Ishikawa (cell line): ENCODE measurements around the gene TFF1.

ENCODE experiments used
- CEBPB ChIP-seq: IDR thresholded peaks from 2 replicates; pipeline ENCODE4 v1.6.1; 2012
- CREB1 ChIP-seq: IDR thresholded peaks from 2 replicates; pipeline ENCODE4 v1.6.1; 2012; ENCODE audit warnings: low read depth
- EGR1 ChIP-seq: IDR thresholded peaks from 2 replicates; pipeline ENCODE4 v1.6.1; 2012
- EP300 ChIP-seq: IDR thresholded peaks from 2 replicates; pipeline ENCODE4 v1.6.1; 2012; ENCODE audit warnings: borderline replicate concordance
- FOXM1 ChIP-seq: IDR thresholded peaks from 2 replicates; pipeline ENCODE4 v1.6.1; 2012; ENCODE audit warnings: low read depth, borderline replicate concordance
- NFIC ChIP-seq: IDR thresholded peaks from 2 replicates; pipeline ENCODE4 v1.6.1; 2012
- RAD21 ChIP-seq: IDR thresholded peaks from 2 replicates; pipeline ENCODE4 v1.6.1; 2012; ENCODE audit warnings: low read depth
- TAF1 ChIP-seq: IDR thresholded peaks from 2 replicates; pipeline ENCODE4 v1.6.1; 2012; ENCODE audit warnings: low read depth, mild to moderate bottlenecking
- TCF12 ChIP-seq: IDR thresholded peaks from 2 replicates; pipeline ENCODE4 v1.6.1; 2012; ENCODE audit warnings: low read depth
- TEAD4 ChIP-seq: IDR thresholded peaks from 2 replicates; pipeline ENCODE4 v1.6.1; 2012
- YY1 ChIP-seq: IDR thresholded peaks from 2 replicates; pipeline ENCODE4 v1.6.1; 2012; ENCODE audit warnings: low read depth
- ZBTB7A ChIP-seq: IDR thresholded peaks from 2 replicates; pipeline ENCODE4 v1.6.1; 2012; ENCODE audit warnings: low read depth
- TF ChIP-seq, protein P1 (sequence below): IDR thresholded peaks from 2 replicates; pipeline ENCODE4 v1.6.1; 2012
- TF ChIP-seq, protein P2 (sequence below): IDR thresholded peaks from 2 replicates; pipeline ENCODE4 v1.6.1; 2012
- TF ChIP-seq, protein P3 (sequence below): IDR thresholded peaks from 2 replicates; pipeline ENCODE4 v1.6.1; 2012; ENCODE audit warnings: low read depth, mild to moderate bottlenecking

TFF1 gene

DNA sequence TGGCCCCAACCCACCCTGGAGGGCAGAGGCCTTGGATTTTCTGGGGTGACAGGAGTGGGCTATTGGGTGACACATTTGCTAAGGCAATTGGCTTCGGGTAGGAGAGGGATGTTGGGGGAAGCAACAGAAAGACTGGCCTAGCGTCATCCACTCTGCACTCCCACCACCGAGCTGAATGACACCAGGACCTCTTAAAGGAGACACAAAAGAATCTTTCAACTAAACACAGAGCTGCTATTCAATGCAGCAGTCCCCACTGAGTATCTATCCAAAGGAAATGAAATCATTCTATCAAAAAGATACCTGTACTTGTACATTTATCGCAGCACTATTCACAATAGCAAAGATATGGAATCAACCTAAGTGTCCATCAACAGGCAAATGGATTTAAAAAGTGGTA is 21.7 kb downstream of the TFF1 start:
- TF ChIP-seq TAF1 (no peak), ZBTB7A (no peak), TCF12 (no peak), FOXM1 (no peak), CEBPB (no peak), TEAD4 (no peak), CREB1 (no peak), EGR1 (no peak), YY1 (no peak), EP300 (no peak), NFIC (no peak)
- TF ChIP-seq, protein P1, sequence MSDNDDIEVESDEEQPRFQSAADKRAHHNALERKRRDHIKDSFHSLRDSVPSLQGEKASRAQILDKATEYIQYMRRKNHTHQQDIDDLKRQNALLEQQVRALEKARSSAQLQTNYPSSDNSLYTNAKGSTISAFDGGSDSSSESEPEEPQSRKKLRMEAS, result no peak
- TF ChIP-seq, protein P2, sequence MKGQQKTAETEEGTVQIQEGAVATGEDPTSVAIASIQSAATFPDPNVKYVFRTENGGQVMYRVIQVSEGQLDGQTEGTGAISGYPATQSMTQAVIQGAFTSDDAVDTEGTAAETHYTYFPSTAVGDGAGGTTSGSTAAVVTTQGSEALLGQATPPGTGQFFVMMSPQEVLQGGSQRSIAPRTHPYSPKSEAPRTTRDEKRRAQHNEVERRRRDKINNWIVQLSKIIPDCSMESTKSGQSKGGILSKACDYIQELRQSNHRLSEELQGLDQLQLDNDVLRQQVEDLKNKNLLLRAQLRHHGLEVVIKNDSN, result no peak
- TF ChIP-seq, protein P3, sequence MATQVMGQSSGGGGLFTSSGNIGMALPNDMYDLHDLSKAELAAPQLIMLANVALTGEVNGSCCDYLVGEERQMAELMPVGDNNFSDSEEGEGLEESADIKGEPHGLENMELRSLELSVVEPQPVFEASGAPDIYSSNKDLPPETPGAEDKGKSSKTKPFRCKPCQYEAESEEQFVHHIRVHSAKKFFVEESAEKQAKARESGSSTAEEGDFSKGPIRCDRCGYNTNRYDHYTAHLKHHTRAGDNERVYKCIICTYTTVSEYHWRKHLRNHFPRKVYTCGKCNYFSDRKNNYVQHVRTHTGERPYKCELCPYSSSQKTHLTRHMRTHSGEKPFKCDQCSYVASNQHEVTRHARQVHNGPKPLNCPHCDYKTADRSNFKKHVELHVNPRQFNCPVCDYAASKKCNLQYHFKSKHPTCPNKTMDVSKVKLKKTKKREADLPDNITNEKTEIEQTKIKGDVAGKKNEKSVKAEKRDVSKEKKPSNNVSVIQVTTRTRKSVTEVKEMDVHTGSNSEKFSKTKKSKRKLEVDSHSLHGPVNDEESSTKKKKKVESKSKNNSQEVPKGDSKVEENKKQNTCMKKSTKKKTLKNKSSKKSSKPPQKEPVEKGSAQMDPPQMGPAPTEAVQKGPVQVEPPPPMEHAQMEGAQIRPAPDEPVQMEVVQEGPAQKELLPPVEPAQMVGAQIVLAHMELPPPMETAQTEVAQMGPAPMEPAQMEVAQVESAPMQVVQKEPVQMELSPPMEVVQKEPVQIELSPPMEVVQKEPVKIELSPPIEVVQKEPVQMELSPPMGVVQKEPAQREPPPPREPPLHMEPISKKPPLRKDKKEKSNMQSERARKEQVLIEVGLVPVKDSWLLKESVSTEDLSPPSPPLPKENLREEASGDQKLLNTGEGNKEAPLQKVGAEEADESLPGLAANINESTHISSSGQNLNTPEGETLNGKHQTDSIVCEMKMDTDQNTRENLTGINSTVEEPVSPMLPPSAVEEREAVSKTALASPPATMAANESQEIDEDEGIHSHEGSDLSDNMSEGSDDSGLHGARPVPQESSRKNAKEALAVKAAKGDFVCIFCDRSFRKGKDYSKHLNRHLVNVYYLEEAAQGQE, result no peak

DNA sequence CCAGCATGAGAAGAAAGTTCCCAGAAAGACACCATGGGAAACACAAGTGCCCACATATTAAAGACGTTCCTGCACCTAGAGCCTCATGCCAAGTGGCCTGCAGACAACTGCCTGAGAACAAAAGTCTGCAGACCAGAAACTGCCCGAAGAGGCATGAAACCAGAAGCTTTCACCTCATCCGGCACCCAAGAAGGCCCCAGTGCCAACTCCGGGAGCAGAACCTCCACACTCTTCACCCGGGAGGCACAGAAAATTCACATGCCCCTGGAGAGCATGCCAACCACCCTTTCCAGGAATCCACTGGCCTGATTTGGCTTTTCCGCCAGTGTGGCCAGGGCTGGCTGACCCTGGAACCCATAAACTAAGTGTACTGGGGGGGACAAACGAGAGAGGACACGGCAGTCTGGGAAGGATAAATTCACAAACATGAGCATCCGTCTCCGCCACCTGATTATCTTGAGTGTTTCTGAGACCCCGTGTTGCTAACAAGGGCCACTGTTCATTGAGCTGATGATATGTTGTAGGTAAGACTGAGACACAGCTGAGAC is 22.3 kb downstream of the TFF1 start:
- no peak for TF ChIP-seq EP300
- no peak for TF ChIP-seq FOXM1
- no peak for TF ChIP-seq TEAD4
- no peak for TF ChIP-seq TCF12
- TF ChIP-seq CREB1, result no peak
- TF ChIP-seq RAD21, result no peak
- no peak for TF ChIP-seq NFIC
- TF ChIP-seq EGR1, result no peak
- TF ChIP-seq ZBTB7A, result no peak
- TF ChIP-seq, protein P2, result no peak
- TF ChIP-seq YY1, result no peak
- TF ChIP-seq, protein P3, result no peak
- TF ChIP-seq CEBPB, result no peak
- TF ChIP-seq, protein P1, result no peak

DNA sequence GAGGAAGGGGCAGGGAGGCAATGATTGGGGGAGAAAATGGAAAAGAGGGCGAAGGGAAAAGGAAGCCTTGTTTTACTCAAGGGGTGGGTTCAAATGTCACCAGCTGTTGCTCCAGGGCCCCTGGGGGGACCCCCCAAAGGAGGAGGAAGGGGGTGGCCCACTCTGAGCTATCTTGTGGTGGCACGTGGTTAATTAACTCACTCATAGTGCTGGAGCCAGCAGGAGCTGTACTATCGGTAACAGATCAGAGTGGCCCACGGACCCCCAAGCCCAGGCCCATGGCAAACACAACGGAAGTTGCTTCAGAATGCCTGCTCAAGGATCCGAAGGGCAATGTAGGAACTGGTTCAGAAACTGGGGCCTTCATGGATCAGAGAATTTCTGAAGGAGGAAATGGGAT is 22.8 kb downstream of the TFF1 start:
- no peak for TF ChIP-seq EP300
- TF ChIP-seq, protein P3, result no peak
- no peak for TF ChIP-seq CREB1
- TF ChIP-seq ZBTB7A, result no peak
- no peak for TF ChIP-seq YY1
- no peak for TF ChIP-seq TCF12
- TF ChIP-seq, protein P1, result no peak
- TF ChIP-seq TAF1, result no peak
- TF ChIP-seq, protein P2, result no peak
- TF ChIP-seq EGR1, result no peak
- no peak for TF ChIP-seq TEAD4
- no peak for TF ChIP-seq FOXM1
- no peak for TF ChIP-seq NFIC
- no peak for TF ChIP-seq RAD21

DNA sequence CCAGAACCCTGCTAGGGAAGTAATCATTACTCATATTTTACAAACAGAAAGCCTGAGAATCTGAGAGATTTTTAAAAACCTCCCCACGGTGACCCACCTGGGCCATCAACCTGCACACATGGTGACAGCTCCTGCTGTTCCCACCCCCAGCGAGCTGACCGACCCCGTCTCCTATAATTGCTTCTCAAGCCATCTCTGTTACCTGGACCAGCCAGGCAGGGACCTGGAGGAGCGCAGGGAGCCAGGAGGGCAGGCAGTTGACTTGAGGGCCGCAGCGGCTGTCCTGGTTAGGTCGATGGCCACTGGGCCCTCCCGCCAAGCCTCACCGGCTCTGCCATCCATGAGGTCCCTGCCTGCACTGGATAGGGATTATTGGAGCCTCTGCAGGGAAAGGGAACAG is 23.2 kb downstream of the TFF1 start:
- TF ChIP-seq ZBTB7A, result no peak
- TF ChIP-seq EP300, result no peak
- TF ChIP-seq FOXM1, result no peak
- TF ChIP-seq, protein P1, result no peak
- TF ChIP-seq TAF1, result no peak
- TF ChIP-seq EGR1, result no peak
- TF ChIP-seq TEAD4, result no peak
- TF ChIP-seq, protein P3, result no peak
- no peak for TF ChIP-seq CEBPB
- TF ChIP-seq TCF12, result no peak
